Glutamatergic neuron (in vitro differentiated cells): Measurements from ENCODE around the gene RALGAPB. TPM values are rescaled to one million over a fixed set of nuclear protein-coding genes. Genes with fewer than 3 reads are reported as not detected.

Experiments
- DNase-seq: peaks from one replicate; pipeline ENCODE4 v3.0.0; 2022
- H3K27ac Mint-ChIP-seq: one replicate; pipeline ENCODE4 v1.8.0; 2020; ENCODE audit warnings: mild to moderate bottlenecking, mixed read lengths, inconsistent platforms; ENCODE audit not compliant: unreplicated experiment
- H3K27me3 Mint-ChIP-seq: one replicate; pipeline ENCODE4 v1.8.0; 2020; ENCODE audit warnings: mild to moderate bottlenecking, moderate library complexity, mixed read lengths, inconsistent platforms; ENCODE audit not compliant: unreplicated experiment
- H3K36me3 Mint-ChIP-seq: one replicate; pipeline ENCODE4 v1.8.0; 2020; ENCODE audit warnings: mild to moderate bottlenecking, mixed read lengths, inconsistent platforms; ENCODE audit not compliant: unreplicated experiment
- H3K4me1 Mint-ChIP-seq: one replicate; pipeline ENCODE4 v1.8.0; 2020; ENCODE audit warnings: mild to moderate bottlenecking, low read depth, mixed read lengths, inconsistent platforms; ENCODE audit not compliant: unreplicated experiment
- H3K4me3 Mint-ChIP-seq: one replicate; pipeline ENCODE4 v1.8.0; 2020; ENCODE audit warnings: mild to moderate bottlenecking, mixed read lengths, inconsistent platforms; ENCODE audit not compliant: unreplicated experiment
- H3K9me3 Mint-ChIP-seq: one replicate; pipeline ENCODE4 v1.8.0; 2020; ENCODE audit warnings: mild to moderate bottlenecking, moderate library complexity, mixed read lengths, inconsistent platforms; ENCODE audit not compliant: unreplicated experiment
- total RNA-seq: library from RNA; stranded (reverse); fragmentation: NEBNext Ultra II Directional; extraction: Animal tissue kit (Norgen Biotek cat#: 25700); gene quantifications from one replicate; pipeline ENCODE4 v1.2.1, GENCODE V29; 2021; ENCODE audit not compliant: unreplicated experiment
- TF ChIP-seq, protein P1 (sequence below): fragments of 200-600 bp; sonication (generic); IDR thresholded peaks from one replicate; pipeline ENCODE4 v1.5.0; 2021; ENCODE audit not compliant: partially characterized antibody, unreplicated experiment

Gene RALGAPB
- total RNA-seq, 1 donor from 2014 or later: 54.6 TPM

- no peak for DNase-seq
- no peaks in the 10 kb centered on the region for H3K27me3 Mint-ChIP-seq
- TF ChIP-seq, protein P1, sequence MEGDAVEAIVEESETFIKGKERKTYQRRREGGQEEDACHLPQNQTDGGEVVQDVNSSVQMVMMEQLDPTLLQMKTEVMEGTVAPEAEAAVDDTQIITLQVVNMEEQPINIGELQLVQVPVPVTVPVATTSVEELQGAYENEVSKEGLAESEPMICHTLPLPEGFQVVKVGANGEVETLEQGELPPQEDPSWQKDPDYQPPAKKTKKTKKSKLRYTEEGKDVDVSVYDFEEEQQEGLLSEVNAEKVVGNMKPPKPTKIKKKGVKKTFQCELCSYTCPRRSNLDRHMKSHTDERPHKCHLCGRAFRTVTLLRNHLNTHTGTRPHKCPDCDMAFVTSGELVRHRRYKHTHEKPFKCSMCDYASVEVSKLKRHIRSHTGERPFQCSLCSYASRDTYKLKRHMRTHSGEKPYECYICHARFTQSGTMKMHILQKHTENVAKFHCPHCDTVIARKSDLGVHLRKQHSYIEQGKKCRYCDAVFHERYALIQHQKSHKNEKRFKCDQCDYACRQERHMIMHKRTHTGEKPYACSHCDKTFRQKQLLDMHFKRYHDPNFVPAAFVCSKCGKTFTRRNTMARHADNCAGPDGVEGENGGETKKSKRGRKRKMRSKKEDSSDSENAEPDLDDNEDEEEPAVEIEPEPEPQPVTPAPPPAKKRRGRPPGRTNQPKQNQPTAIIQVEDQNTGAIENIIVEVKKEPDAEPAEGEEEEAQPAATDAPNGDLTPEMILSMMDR: no peak
- no peaks in the 10 kb centered on the region for H3K9me3 Mint-ChIP-seq
- H3K4me3 Mint-ChIP-seq: no peak overlapping the region
- H3K36me3 Mint-ChIP-seq: no peaks in the 10 kb centered on the region
- no peak overlapping the region for H3K27ac Mint-ChIP-seq
- H3K4me1 Mint-ChIP-seq: peaks cover 17% of the 10 kb centered on the region
Observed at GRCh38 chr20:38579219-38579910, 106.7 kb downstream of the RALGAPB start.

DNA sequence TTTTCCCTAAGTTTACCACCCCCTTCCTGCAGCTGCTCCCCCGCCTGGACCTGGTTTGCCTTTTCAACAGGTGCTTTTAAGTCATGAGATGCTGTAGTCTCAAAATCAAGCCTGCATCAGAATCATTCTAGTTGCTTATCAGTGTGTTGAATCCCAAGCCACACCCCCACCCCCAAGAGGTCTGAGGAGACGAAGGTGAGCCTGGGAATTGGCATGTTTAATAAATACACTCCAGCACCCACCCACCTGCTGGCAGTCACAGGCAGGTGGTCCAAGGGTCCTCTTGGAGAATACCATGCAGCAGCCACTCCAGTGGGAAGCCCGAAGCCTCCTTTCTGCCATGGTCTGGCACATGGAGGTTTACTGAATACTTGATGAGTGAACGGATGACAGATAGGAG, 107.3 kb downstream of the RALGAPB start:
- DNase-seq: no peak
- Mint-ChIP-seq H3K4me1 (peaks cover 17% of the 10 kb centered on the region), H3K27me3 (no peaks in the 10 kb centered on the region), H3K36me3 (no peaks in the 10 kb centered on the region), H3K4me3 (no peak overlapping the region), H3K9me3 (no peaks in the 10 kb centered on the region), H3K27ac (no peak overlapping the region)
- TF ChIP-seq, protein P1: no peak

DNA sequence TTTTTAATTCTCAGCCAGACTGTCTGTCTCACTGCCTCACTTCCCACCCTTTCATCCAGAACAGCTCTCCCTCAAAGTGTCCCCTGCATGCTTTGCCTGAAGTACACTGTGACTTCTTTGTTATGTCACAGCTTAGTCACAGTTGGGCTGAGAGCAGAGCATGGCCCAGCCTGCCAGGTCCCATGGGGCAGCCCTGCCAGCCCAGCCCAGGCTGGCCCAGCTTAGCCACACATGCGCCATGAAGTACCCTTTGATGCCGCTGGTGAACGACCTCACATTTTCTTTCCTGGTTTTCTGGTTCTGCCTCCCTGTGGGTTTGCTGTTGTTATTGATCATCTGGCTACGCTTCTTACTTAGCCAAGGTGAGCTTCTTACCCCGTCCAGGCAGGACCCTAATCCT, 108.4 kb downstream of the RALGAPB start, which contains the start of gene ADIG:
ADIG (plus strand) TSS at position 185 of the 400 bp plus-strand sequence; CDS start at position 239, 54 bp downstream.
- Mint-ChIP-seq H3K4me1 (peaks cover 17% of the 10 kb centered on the region), H3K27ac (no peak within 1 kb of the TSS), H3K4me3 (no peak within 1 kb of the TSS), H3K36me3 (no peaks in the 10 kb centered on the region), H3K9me3 (peaks cover 2% of the 10 kb centered on the region), H3K27me3 (no peaks in the 10 kb centered on the region)
- no peak for DNase-seq
- TF ChIP-seq, protein P1: no peak

GRCh38 chr20:38581830-38582358, 109.3 kb downstream of the RALGAPB start:
- Mint-ChIP-seq H3K9me3 (peaks cover 2% of the 10 kb centered on the region), H3K27me3 (no peaks in the 10 kb centered on the region), H3K4me3 (no peak overlapping the region), H3K27ac (no peak overlapping the region), H3K4me1 (peaks cover 14% of the 10 kb centered on the region), H3K36me3 (no peaks in the 10 kb centered on the region)
- no peak for DNase-seq
- TF ChIP-seq, protein P1: no peak

- H3K9me3 Mint-ChIP-seq: peaks cover 2% of the 10 kb centered on the region
- no peak for DNase-seq
- no peak overlapping the region for H3K27ac Mint-ChIP-seq
- H3K4me1 Mint-ChIP-seq: peaks cover 13% of the 10 kb centered on the region
- H3K4me3 Mint-ChIP-seq: no peak overlapping the region
- H3K27me3 Mint-ChIP-seq: peaks cover 3% of the 10 kb centered on the region
- TF ChIP-seq, protein P1: no peak
- H3K36me3 Mint-ChIP-seq: no peaks in the 10 kb centered on the region
Observed at GRCh38 chr20:38583306-38583705, 110.7 kb downstream of the RALGAPB start.
